Astrocyte of the spinal cord (primary cell): Measurements from ENCODE around the gene INAFM2.

Experiments used
- DNase-seq: peaks from one replicate; pipeline ENCODE4 v3.0.0; 2011; ENCODE audit warnings: low read depth, low spot score
- H3K4me3 ChIP-seq: 2 replicates; pipeline ENCODE4 v1.5.1; 2011; ENCODE audit warnings: low read depth, mild to moderate bottlenecking, low read length, moderate library complexity
- in situ Hi-C: cut with HindIII; loops from 2 replicates; pipeline ENCODE4 v1.10.0; 2017; ENCODE audit warnings: low sequenced_read_pairs
- TF ChIP-seq, protein P1 (sequence below): IDR thresholded peaks from 2 replicates; pipeline ENCODE4 v1.5.1; 2012; ENCODE audit warnings: low read depth, mild to moderate bottlenecking, low read length, inconsistent platforms

Gene INAFM2

GRCh38 chr15:40292246-40292645 is 31.2 kb upstream of the INAFM2 start:
- TF ChIP-seq, protein P1, sequence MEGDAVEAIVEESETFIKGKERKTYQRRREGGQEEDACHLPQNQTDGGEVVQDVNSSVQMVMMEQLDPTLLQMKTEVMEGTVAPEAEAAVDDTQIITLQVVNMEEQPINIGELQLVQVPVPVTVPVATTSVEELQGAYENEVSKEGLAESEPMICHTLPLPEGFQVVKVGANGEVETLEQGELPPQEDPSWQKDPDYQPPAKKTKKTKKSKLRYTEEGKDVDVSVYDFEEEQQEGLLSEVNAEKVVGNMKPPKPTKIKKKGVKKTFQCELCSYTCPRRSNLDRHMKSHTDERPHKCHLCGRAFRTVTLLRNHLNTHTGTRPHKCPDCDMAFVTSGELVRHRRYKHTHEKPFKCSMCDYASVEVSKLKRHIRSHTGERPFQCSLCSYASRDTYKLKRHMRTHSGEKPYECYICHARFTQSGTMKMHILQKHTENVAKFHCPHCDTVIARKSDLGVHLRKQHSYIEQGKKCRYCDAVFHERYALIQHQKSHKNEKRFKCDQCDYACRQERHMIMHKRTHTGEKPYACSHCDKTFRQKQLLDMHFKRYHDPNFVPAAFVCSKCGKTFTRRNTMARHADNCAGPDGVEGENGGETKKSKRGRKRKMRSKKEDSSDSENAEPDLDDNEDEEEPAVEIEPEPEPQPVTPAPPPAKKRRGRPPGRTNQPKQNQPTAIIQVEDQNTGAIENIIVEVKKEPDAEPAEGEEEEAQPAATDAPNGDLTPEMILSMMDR, result no peak
- in situ Hi-C loops, result loop anchor here (25.0 kb wide), 1 partner anchor 120 kb away; the partner anchor contains the start of gene IVD

DNA sequence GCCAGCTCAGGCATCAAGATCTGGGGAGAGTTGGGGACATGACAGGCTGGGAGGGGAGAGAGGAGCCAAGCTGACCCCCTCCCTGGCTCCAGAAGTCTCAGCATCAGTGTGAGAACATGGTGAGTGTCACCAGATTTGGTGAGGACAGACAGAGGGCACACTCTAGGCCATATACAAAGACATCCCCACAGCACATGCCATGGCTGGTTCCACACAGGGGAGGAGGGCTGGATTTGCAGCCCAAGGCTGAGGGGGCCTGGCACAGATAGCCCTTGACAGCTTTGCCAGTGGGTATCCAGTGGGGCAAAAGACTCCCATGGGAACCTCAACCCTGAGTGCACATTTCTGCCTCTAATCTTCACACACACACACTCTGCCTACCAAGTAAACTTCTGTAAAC is 30.5 kb upstream of the INAFM2 start:
- in situ Hi-C loops, result loop anchor here (25.0 kb wide), 1 partner anchor 119 kb away; the partner anchor contains the start of gene IVD
- no peak overlapping the region for H3K4me3 ChIP-seq
- TF ChIP-seq, protein P1, result no peak
- DNase-seq, result no peak

More at GRCh38 chr15:40292246-40292645, 31.2 kb upstream of the INAFM2 start:
- no peak for DNase-seq
- no peak overlapping the region for H3K4me3 ChIP-seq

GRCh38 chr15:40293905-40294895 is 29.3 kb upstream of the INAFM2 start:
- H3K4me3 ChIP-seq, result no peak overlapping the region
- TF ChIP-seq, protein P1, result no peak
- DNase-seq, result no peak
- in situ Hi-C loops, result loop anchor here (25.0 kb wide), 1 partner anchor 118 kb away; the partner anchor contains the start of gene IVD

DNA sequence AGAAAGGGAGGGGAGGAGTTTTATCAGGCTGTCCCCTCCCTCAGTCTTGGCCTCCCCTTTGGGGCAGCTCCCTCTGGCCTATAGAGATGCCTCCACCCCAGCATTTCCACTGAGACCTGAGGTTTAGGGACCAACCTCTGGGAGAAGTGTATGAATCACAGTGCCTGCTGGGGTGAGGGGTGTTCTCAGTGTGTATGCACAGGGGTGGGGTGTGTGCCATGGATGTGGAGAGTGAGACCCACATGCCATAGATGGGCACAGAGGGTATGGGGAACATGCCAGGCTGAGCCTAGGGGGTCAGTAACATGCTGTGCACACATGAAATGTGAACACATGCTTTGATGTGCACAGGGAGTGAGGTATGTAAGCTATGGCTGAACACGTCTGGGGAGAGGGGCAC is 28.2 kb upstream of the INAFM2 start:
- DNase-seq, result no peak
- in situ Hi-C loops, result loop anchor here (25.0 kb wide), 1 partner anchor 117 kb away; the partner anchor contains the start of gene IVD
- no peak overlapping the region for H3K4me3 ChIP-seq
- TF ChIP-seq, protein P1, result no peak

- in situ Hi-C loops, result loop anchor here (25.0 kb wide), 1 partner anchor 116 kb away; the partner anchor contains the start of gene IVD
- H3K4me3 ChIP-seq, result no peak overlapping the region
- TF ChIP-seq, protein P1, result no peak
- no peak for DNase-seq
Observed at GRCh38 chr15:40295877-40296560, 27.5 kb upstream of the INAFM2 start.

DNA sequence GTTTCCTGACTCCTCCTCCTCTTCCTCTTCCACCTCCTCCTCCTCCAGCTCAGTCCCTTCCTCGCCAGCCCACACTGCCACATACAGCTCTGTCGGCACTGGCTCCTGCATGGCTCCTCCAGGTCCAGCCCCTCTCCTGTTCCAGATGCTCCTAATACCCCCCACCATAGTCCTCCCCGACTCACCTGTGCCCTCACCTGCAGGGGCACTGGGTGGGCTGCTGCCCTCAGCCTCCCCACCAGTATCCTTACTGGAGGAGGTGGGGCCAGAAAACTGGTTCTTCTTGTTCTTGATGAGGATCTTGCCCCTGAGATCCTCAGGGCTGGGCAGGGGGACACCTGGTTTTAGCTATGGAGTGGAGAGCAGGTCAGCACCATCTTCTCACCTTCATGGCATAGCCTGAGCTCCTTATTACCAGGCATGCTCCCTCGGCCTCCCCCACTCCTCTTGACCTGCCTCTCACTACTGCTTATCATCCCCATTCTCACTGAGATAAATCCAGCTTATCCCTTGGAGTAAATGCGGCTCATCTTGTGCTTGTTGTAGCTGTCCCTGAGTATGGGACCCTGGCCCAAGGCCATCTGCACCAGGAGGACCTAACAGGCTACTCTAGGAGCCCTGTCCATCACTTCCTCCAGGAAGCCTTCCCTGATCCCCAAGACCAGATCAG is 26.8 kb upstream of the INAFM2 start:
- in situ Hi-C loops, result loop anchor here (25.0 kb wide), 1 partner anchor 116 kb away; the partner anchor contains the start of gene IVD
- DNase-seq, result no peak
- no peak overlapping the region for H3K4me3 ChIP-seq
- TF ChIP-seq, protein P1, result no peak
